PFSK-1 (cell line): ENCODE results near the gene HDHD5.

Experiments used
- FOXP2 ChIP-seq: optimal IDR thresholded peaks from 2 replicates; pipeline ENCODE3; 2011; ENCODE audit warnings: borderline replicate concordance, control low read depth, inconsistent platforms; ENCODE audit not compliant: insufficient read depth; ENCODE audit errors: extremely low read length, extremely low read depth
- POLR2AphosphoS5 ChIP-seq: IDR thresholded peaks from 2 replicates; pipeline ENCODE4 v1.6.1; 2012; ENCODE audit warnings: low read depth, mild to moderate bottlenecking, control low read depth, low read length, moderate library complexity
- REST ChIP-seq, 2 experiments: IDR thresholded peaks; 2 replicates each; pipeline versions ENCODE4 v1.6.1 to v1.8.0; 2011 to 2012; ENCODE audit warnings: low read depth in 2 of 2, low read length in 2 of 2, control low read depth in 1 of 2, inconsistent platforms in 1 of 2, mild to moderate bottlenecking in 1 of 2, moderate library complexity in 1 of 2; ENCODE audit not compliant: insufficient read depth in 1 of 2
- SIN3A ChIP-seq: IDR thresholded peaks from 2 replicates; pipeline ENCODE4 v1.6.1; 2012; ENCODE audit warnings: mild to moderate bottlenecking, low read length, moderate library complexity, borderline replicate concordance; ENCODE audit not compliant: insufficient read depth
- TAF1 ChIP-seq: IDR thresholded peaks from 2 replicates; pipeline ENCODE4 v1.6.1; 2012; ENCODE audit warnings: low read length, control low read depth, borderline replicate concordance; ENCODE audit not compliant: insufficient read depth

DNA sequence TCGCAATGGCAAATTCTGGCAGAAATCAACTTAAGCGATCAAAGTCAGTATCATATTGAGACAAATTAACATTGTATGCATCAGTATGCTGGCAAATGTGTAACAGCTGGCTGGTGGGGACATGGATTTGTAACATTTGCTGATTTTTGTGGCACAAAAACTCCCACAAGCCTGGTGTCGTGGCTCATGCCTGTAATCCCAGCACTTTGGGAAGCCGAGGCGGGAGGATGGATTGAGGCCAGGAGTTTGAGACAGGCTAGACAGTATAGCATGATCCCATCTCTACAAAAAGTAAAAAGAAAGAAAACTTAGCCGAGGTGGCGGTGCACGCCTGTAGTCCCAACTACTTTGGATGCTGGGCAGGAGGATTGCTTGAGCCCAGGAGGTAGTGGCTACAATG is 17.6 kb upstream of the HDHD5 start:
- TF ChIP-seq TAF1 (no peak), POLR2AphosphoS5 (no peak), SIN3A (no peak), FOXP2 (no peak), REST (IDR thresholded peaks at IDR 0.05; ENCODE audit: insufficient read depth in 1 of 2, low read depth in 2 of 2, low read length in 2 of 2) (no peak)
